ENCODE measurements around the gene IFT43. TPM values are rescaled to one million over a fixed set of nuclear protein-coding genes. Genes with fewer than 3 reads are reported as not detected.

Gene IFT43
- total and polyA plus RNA-seq, 10 of the 15 experiments (the other 5 are each of a cell fraction or from before 2014, with no cell fraction given), result 8.2 to 24.8 (median 14.0) TPM

DNA sequence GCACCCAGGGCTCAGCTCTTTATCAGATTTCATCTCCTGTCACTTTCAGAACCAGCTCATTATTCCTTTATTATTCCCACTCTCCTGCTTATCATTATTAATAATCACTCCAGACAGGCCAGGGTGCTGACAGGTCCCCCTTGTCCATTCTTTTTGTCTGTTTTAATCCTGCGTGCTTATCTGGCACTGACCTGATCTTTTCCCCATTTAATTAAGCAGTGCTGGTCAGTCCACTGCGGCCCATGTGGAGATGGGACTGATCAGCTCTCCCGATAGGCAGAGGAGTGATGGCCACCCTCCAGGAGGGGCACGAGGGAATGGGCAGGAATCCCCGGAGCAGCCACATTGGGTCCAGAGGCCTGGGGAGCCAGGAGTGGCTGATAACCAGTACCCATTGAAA, 110.7 kb downstream of the IFT43 start:
- RAD21 ChIA-PET (ENCODE audit: unreplicated experiment), result interaction anchor here (1.1 kb wide), 1 partner anchor 44 kb away, joined by 4 read pairs; no protein-coding TSS in a partner anchor
- Histone ChIP-seq H3K36me3 (ENCODE audit: control insufficient read depth in 2 of 2, insufficient read depth in 2 of 2, low read length in 1 of 2) (no peaks in the 10 kb centered on the region), H3K27me3 (replicated peaks in 1 of 2; ENCODE audit: control insufficient read depth in 2 of 2, insufficient read depth in 2 of 2, low read length in 1 of 2) (0 out of 4 replicates have a peak, but pooled peaks cover 0 to 1% of the 10 kb centered on the region in 2 experiments), H3K4me2 (ENCODE audit: control insufficient read depth, insufficient read depth) (no peak overlapping the region), H3K4me1 (ENCODE audit: control insufficient read depth, insufficient read depth, low read length) (no peaks in the 10 kb centered on the region), H4K20me1 (ENCODE audit: control insufficient read depth, insufficient read depth) (no peaks in the 10 kb centered on the region), H3K27ac (ENCODE audit: control insufficient read depth, insufficient read depth) (no peak overlapping the region), H3K9me3 (replicated peaks; ENCODE audit: control insufficient read depth, insufficient read depth, low read length) (no peaks in the 10 kb centered on the region), H3K9ac (ENCODE audit: control insufficient read depth, insufficient read depth, low read length) (no peak overlapping the region), H2AFZ (ENCODE audit: control insufficient read depth, low read depth, low read length) (no peak overlapping the region), H3K79me2 (ENCODE audit: control insufficient read depth, insufficient read depth, low read length) (no peaks in the 10 kb centered on the region), H3K4me3 (no peak overlapping the region)
- no peak for TF ChIP-seq MYC (IDR thresholded peaks at IDR 0.05; ENCODE audit: insufficient read depth, insufficient read length, insufficient replicate concordance, low read length, severe bottlenecking)
- TF ChIP-seq, protein P1, sequence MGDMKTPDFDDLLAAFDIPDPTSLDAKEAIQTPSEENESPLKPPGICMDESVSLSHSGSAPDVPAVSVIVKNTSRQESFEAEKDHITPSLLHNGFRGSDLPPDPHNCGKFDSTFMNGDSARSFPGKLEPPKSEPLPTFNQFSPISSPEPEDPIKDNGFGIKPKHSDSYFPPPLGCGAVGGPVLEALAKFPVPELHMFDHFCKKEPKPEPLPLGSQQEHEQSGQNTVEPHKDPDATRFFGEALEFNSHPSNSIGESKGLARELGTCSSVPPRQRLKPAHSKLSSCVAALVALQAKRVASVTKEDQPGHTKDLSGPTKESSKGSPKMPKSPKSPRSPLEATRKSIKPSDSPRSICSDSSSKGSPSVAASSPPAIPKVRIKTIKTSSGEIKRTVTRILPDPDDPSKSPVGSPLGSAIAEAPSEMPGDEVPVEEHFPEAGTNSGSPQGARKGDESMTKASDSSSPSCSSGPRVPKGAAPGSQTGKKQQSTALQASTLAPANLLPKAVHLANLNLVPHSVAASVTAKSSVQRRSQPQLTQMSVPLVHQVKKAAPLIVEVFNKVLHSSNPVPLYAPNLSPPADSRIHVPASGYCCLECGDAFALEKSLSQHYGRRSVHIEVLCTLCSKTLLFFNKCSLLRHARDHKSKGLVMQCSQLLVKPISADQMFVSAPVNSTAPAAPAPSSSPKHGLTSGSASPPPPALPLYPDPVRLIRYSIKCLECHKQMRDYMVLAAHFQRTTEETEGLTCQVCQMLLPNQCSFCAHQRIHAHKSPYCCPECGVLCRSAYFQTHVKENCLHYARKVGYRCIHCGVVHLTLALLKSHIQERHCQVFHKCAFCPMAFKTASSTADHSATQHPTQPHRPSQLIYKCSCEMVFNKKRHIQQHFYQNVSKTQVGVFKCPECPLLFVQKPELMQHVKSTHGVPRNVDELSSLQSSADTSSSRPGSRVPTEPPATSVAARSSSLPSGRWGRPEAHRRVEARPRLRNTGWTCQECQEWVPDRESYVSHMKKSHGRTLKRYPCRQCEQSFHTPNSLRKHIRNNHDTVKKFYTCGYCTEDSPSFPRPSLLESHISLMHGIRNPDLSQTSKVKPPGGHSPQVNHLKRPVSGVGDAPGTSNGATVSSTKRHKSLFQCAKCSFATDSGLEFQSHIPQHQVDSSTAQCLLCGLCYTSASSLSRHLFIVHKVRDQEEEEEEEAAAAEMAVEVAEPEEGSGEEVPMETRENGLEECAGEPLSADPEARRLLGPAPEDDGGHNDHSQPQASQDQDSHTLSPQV (IDR thresholded peaks at IDR 0.05), result no peak
- TF ChIP-seq, protein P2, sequence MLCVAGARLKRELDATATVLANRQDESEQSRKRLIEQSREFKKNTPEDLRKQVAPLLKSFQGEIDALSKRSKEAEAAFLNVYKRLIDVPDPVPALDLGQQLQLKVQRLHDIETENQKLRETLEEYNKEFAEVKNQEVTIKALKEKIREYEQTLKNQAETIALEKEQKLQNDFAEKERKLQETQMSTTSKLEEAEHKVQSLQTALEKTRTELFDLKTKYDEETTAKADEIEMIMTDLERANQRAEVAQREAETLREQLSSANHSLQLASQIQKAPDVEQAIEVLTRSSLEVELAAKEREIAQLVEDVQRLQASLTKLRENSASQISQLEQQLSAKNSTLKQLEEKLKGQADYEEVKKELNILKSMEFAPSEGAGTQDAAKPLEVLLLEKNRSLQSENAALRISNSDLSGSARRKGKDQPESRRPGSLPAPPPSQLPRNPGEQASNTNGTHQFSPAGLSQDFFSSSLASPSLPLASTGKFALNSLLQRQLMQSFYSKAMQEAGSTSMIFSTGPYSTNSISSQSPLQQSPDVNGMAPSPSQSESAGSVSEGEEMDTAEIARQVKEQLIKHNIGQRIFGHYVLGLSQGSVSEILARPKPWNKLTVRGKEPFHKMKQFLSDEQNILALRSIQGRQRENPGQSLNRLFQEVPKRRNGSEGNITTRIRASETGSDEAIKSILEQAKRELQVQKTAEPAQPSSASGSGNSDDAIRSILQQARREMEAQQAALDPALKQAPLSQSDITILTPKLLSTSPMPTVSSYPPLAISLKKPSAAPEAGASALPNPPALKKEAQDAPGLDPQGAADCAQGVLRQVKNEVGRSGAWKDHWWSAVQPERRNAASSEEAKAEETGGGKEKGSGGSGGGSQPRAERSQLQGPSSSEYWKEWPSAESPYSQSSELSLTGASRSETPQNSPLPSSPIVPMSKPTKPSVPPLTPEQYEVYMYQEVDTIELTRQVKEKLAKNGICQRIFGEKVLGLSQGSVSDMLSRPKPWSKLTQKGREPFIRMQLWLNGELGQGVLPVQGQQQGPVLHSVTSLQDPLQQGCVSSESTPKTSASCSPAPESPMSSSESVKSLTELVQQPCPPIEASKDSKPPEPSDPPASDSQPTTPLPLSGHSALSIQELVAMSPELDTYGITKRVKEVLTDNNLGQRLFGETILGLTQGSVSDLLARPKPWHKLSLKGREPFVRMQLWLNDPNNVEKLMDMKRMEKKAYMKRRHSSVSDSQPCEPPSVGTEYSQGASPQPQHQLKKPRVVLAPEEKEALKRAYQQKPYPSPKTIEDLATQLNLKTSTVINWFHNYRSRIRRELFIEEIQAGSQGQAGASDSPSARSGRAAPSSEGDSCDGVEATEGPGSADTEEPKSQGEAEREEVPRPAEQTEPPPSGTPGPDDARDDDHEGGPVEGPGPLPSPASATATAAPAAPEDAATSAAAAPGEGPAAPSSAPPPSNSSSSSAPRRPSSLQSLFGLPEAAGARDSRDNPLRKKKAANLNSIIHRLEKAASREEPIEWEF (IDR thresholded peaks at IDR 0.05; ENCODE audit: insufficient replicate concordance, low read depth, low read length), result no peak
- no peak for TF ChIP-seq SREBF2 (IDR thresholded peaks at IDR 0.05; ENCODE audit: low read length)
- TF ChIP-seq CEBPB (IDR thresholded peaks at IDR 0.05; ENCODE audit: borderline replicate concordance in 1 of 2, low read depth in 2 of 2, low read length in 2 of 2), result no peak
- SMC1A ChIA-PET (ENCODE audit: uncharacterized antibody, unreplicated experiment), result no interaction called here
- intact Hi-C loops (cut with micrococcal nuclease; ENCODE audit: unreplicated experiment) (no loop called here), in situ Hi-C loops (cut with MboI) (no loop called here)
- DNase-seq (ENCODE audit: low read depth, low spot score) (no peak), FAIRE-seq (no peak), ATAC-seq (no peak)
- POLR2A ChIA-PET, result no interaction called here
- WGBS (ENCODE audit: insufficient coverage, insufficient replicate concordance, low lambda C conversion rate, missing lambda C conversion rate), result 56% methylated on average over 5 of the region's 5 CpGs
- no TSS peak for BruUV-seq (replicated peaks)
- CTCF ChIA-PET, result interaction anchor here (0.9 kb wide), 1 partner anchor 282 kb away, joined by 3 read pairs; no protein-coding TSS in a partner anchor
